Stimulated activated CD8-positive, alpha-beta memory T cell treated with anti-CD3 and anti-CD28 coated beads, Interleukin-15, amount 100 ng/mL, for 4 hours (primary cell): ENCODE data around the gene DUXA.
"Not testable (repeated sequence)": the region's sequence is repeated elsewhere in the genome, so short reads cannot be mapped to it uniquely, and the experiment has no call there.

Experiments
- DNase-seq, 2 donors: peaks; one replicate each; pipeline ENCODE4 v3.0.0-alpha.2; 2020; ENCODE audit warnings: low read depth in 2 of 2

Gene DUXA

GRCh38 chr19:57167385-57167784, at the start of gene DUXA:
DUXA (minus strand) TSS chr19:57167485; CDS start chr19:57167443, 42 bp downstream.
- no peak for DNase-seq

GRCh38 chr19:57212109-57212508, 44.8 kb upstream of the DUXA start:
- no peak for DNase-seq

GRCh38 chr19:57210381-57210780, 43.1 kb upstream of the DUXA start:
- no peak for DNase-seq

- DNase-seq = no peak
Measured at GRCh38 chr19:57202160-57202559, 34.9 kb upstream of the DUXA start.

GRCh38 chr19:57197874-57198273, 30.6 kb upstream of the DUXA start:
- not testable (repeated sequence) for DNase-seq

GRCh38 chr19:57192993-57193392, 25.7 kb upstream of the DUXA start:
- no peak for DNase-seq

GRCh38 chr19:57192077-57192420, 24.8 kb upstream of the DUXA start:
- DNase-seq = no peak

- peak; percentile 74 to 76 for DNase-seq
Measured at GRCh38 chr19:57191141-57192076, 24.1 kb upstream of the DUXA start, which contains the start of gene ZNF264. ZNF264 (plus strand) TSS chr19:57191500; CDS start chr19:57191914, 414 bp downstream.

GRCh38 chr19:57190301-57190700, 23.0 kb upstream of the DUXA start:
- no peak for DNase-seq

GRCh38 chr19:57171551-57172081, 4.3 kb upstream of the DUXA start:
- peak in 1 of 2 donors; percentile 16 for DNase-seq

- DNase-seq = no peak
Measured at GRCh38 chr19:57165846-57166245, 1.4 kb downstream of the DUXA start.

- DNase-seq = no peak
Measured at GRCh38 chr19:57161985-57162539, 5.2 kb downstream of the DUXA start.

- DNase-seq = no peak
Measured at GRCh38 chr19:57152921-57153320, 14.4 kb downstream of the DUXA start.

- no peak for DNase-seq
Measured at GRCh38 chr19:57141699-57142098, 25.6 kb downstream of the DUXA start.

- DNase-seq = no peak
Measured at GRCh38 chr19:57135797-57136196, 31.5 kb downstream of the DUXA start.

GRCh38 chr19:57127403-57127802, 39.9 kb downstream of the DUXA start:
- not testable (repeated sequence) for DNase-seq

- DNase-seq = no peak
Measured at GRCh38 chr19:57123882-57124281, 43.4 kb downstream of the DUXA start.

GRCh38 chr19:57118848-57119247, 48.4 kb downstream of the DUXA start:
- no peak for DNase-seq

- DNase-seq = not testable (repeated sequence)
Measured at GRCh38 chr19:57113501-57113900, 53.8 kb downstream of the DUXA start.

GRCh38 chr19:57111329-57111644, 56.0 kb downstream of the DUXA start:
- no peak for DNase-seq

GRCh38 chr19:57110592-57111328, 56.5 kb downstream of the DUXA start:
- no peak for DNase-seq

- no peak for DNase-seq
Measured at GRCh38 chr19:57106722-57107235, 60.5 kb downstream of the DUXA start.
